ENCODE results near the gene R3HDML. TPM values are rescaled to one million over a fixed set of nuclear protein-coding genes. Genes with fewer than 3 reads are reported as not detected.

R3HDML gene
- total RNA-seq, 1 donor from 2014 or later: not detected

- Histone ChIP-seq H3K36me3 (ENCODE audit: control insufficient read depth in 3 of 3, insufficient read depth in 3 of 3, low read length in 3 of 3) (peaks cover 7 to 14% (median 12%) of the 10 kb centered on the region in 3 donors), H3K4me3 (ENCODE audit: low read length in 3 of 3) (no peak overlapping the region), H3K4me1 (ENCODE audit: control insufficient read depth in 3 of 3, insufficient read depth in 3 of 3, low read length in 3 of 3) (no peaks in the 10 kb centered on the region), H3K9ac (ENCODE audit: low read depth in 1 of 3, low read length in 3 of 3) (no peak overlapping the region), H3K9me3 (ENCODE audit: control insufficient read depth in 3 of 3, low read length in 3 of 3) (no peaks in the 10 kb centered on the region), H3K27ac (ENCODE audit: low read depth, low read length) (no peak overlapping the region), H3K27me3 (ENCODE audit: control insufficient read depth in 3 of 3, insufficient read depth in 3 of 3, low read length in 3 of 3) (no peaks in the 10 kb centered on the region)
These were observed 34.1 kb upstream of the R3HDML start for GRCh38 chr20:44302736-44303135.

GRCh38 chr20:44304383-44304782, 32.5 kb upstream of the R3HDML start:
- H3K9me3 ChIP-seq (ENCODE audit: control insufficient read depth in 3 of 3, low read length in 3 of 3): no peaks in the 10 kb centered on the region
- H3K4me1 ChIP-seq (ENCODE audit: control insufficient read depth in 3 of 3, insufficient read depth in 3 of 3, low read length in 3 of 3): peaks cover 1 to 2% (median 2%) of the 10 kb centered on the region in 3 donors
- no peak overlapping the region for H3K4me3 ChIP-seq (ENCODE audit: low read length in 3 of 3)
- peaks cover 7 to 14% (median 12%) of the 10 kb centered on the region in 3 donors for H3K36me3 ChIP-seq (ENCODE audit: control insufficient read depth in 3 of 3, insufficient read depth in 3 of 3, low read length in 3 of 3)
- no peak overlapping the region for H3K27ac ChIP-seq (ENCODE audit: low read depth, low read length)
- no peaks in the 10 kb centered on the region for H3K27me3 ChIP-seq (ENCODE audit: control insufficient read depth in 3 of 3, insufficient read depth in 3 of 3, low read length in 3 of 3)
- H3K9ac ChIP-seq (ENCODE audit: low read depth in 1 of 3, low read length in 3 of 3): no peak overlapping the region

GRCh38 chr20:44306927-44307326, 29.9 kb upstream of the R3HDML start:
- Histone ChIP-seq H3K9ac (ENCODE audit: low read depth in 1 of 3, low read length in 3 of 3) (no peak overlapping the region), H3K4me3 (ENCODE audit: low read length in 3 of 3) (no peak overlapping the region), H3K9me3 (ENCODE audit: control insufficient read depth in 3 of 3, low read length in 3 of 3) (no peaks in the 10 kb centered on the region), H3K36me3 (ENCODE audit: control insufficient read depth in 3 of 3, insufficient read depth in 3 of 3, low read length in 3 of 3) (peaks cover 11 to 14% (median 12%) of the 10 kb centered on the region in 3 donors), H3K27me3 (ENCODE audit: control insufficient read depth in 3 of 3, insufficient read depth in 3 of 3, low read length in 3 of 3) (no peaks in the 10 kb centered on the region), H3K4me1 (ENCODE audit: control insufficient read depth in 3 of 3, insufficient read depth in 3 of 3, low read length in 3 of 3) (peaks cover 16 to 19% (median 16%) of the 10 kb centered on the region in 3 donors), H3K27ac (ENCODE audit: low read depth, low read length) (no peak overlapping the region)

GRCh38 chr20:44309763-44310663, 26.8 kb upstream of the R3HDML start:
- Histone ChIP-seq H3K4me1 (ENCODE audit: control insufficient read depth in 3 of 3, insufficient read depth in 3 of 3, low read length in 3 of 3) (peaks cover 16 to 19% (median 16%) of the 10 kb centered on the region in 3 donors), H3K4me3 (ENCODE audit: low read length in 3 of 3) (peak overlapping the region; percentile 91 to 100 (median 97)), H3K27me3 (ENCODE audit: control insufficient read depth in 3 of 3, insufficient read depth in 3 of 3, low read length in 3 of 3) (no peaks in the 10 kb centered on the region), H3K9me3 (ENCODE audit: control insufficient read depth in 3 of 3, low read length in 3 of 3) (no peaks in the 10 kb centered on the region), H3K36me3 (ENCODE audit: control insufficient read depth in 3 of 3, insufficient read depth in 3 of 3, low read length in 3 of 3) (peaks cover 8 to 9% (median 8%) of the 10 kb centered on the region in 3 donors), H3K9ac (ENCODE audit: low read depth in 1 of 3, low read length in 3 of 3) (peak overlapping the region; percentile 82 to 96 (median 86)), H3K27ac (ENCODE audit: low read depth, low read length) (peak overlapping the region; percentile 73)

- Histone ChIP-seq H3K9ac (ENCODE audit: low read depth in 1 of 3, low read length in 3 of 3) (peak within 1 kb of the TSS; percentile 82 to 96 (median 86)), H3K36me3 (ENCODE audit: control insufficient read depth in 3 of 3, insufficient read depth in 3 of 3, low read length in 3 of 3) (peaks cover 6 to 9% (median 8%) of the 10 kb centered on the region in 3 donors), H3K27ac (ENCODE audit: low read depth, low read length) (peak within 1 kb of the TSS; percentile 73), H3K9me3 (ENCODE audit: control insufficient read depth in 3 of 3, low read length in 3 of 3) (no peaks in the 10 kb centered on the region), H3K27me3 (ENCODE audit: control insufficient read depth in 3 of 3, insufficient read depth in 3 of 3, low read length in 3 of 3) (no peaks in the 10 kb centered on the region), H3K4me1 (ENCODE audit: control insufficient read depth in 3 of 3, insufficient read depth in 3 of 3, low read length in 3 of 3) (peaks cover 16 to 19% (median 16%) of the 10 kb centered on the region in 3 donors), H3K4me3 (ENCODE audit: low read length in 3 of 3) (peak within 1 kb of the TSS; percentile 91 to 100 (median 97))
These were observed 25.9 kb upstream of the R3HDML start, which contains the start of gene FITM2 for GRCh38 chr20:44310664-44311639. FITM2 (minus strand) TSS chr20:44311202; CDS start chr20:44311148, 54 bp downstream.

- Histone ChIP-seq H3K27ac (ENCODE audit: low read depth, low read length) (no peak overlapping the region), H3K9me3 (ENCODE audit: control insufficient read depth in 3 of 3, low read length in 3 of 3) (no peaks in the 10 kb centered on the region), H3K27me3 (ENCODE audit: control insufficient read depth in 3 of 3, insufficient read depth in 3 of 3, low read length in 3 of 3) (no peaks in the 10 kb centered on the region), H3K36me3 (ENCODE audit: control insufficient read depth in 3 of 3, insufficient read depth in 3 of 3, low read length in 3 of 3) (peaks cover 0 to 3% (median 0%) of the 10 kb centered on the region in 3 donors), H3K9ac (ENCODE audit: low read depth in 1 of 3, low read length in 3 of 3) (no peak overlapping the region), H3K4me3 (ENCODE audit: low read length in 3 of 3) (no peak overlapping the region), H3K4me1 (ENCODE audit: control insufficient read depth in 3 of 3, insufficient read depth in 3 of 3, low read length in 3 of 3) (peaks cover 9 to 13% (median 10%) of the 10 kb centered on the region in 3 donors)
These were observed 22.0 kb upstream of the R3HDML start for GRCh38 chr20:44314870-44315269.

- H3K9me3 ChIP-seq (ENCODE audit: control insufficient read depth in 3 of 3, low read length in 3 of 3): no peaks in the 10 kb centered on the region
- H3K36me3 ChIP-seq (ENCODE audit: control insufficient read depth in 3 of 3, insufficient read depth in 3 of 3, low read length in 3 of 3): no peaks in the 10 kb centered on the region
- H3K27me3 ChIP-seq (ENCODE audit: control insufficient read depth in 3 of 3, insufficient read depth in 3 of 3, low read length in 3 of 3): peaks cover 0 to 5% (median 4%) of the 10 kb centered on the region in 3 donors
- no peaks in the 10 kb centered on the region for H3K4me1 ChIP-seq (ENCODE audit: control insufficient read depth in 3 of 3, insufficient read depth in 3 of 3, low read length in 3 of 3)
- no peak overlapping the region for H3K27ac ChIP-seq (ENCODE audit: low read depth, low read length)
- no peak overlapping the region for H3K4me3 ChIP-seq (ENCODE audit: low read length in 3 of 3)
- H3K9ac ChIP-seq (ENCODE audit: low read depth in 1 of 3, low read length in 3 of 3): no peak overlapping the region
These were observed 16.9 kb upstream of the R3HDML start for GRCh38 chr20:44319839-44320422.

GRCh38 chr20:44324343-44324742, 12.5 kb upstream of the R3HDML start:
- Histone ChIP-seq H3K4me3 (ENCODE audit: low read length in 3 of 3) (no peak overlapping the region), H3K9me3 (ENCODE audit: control insufficient read depth in 3 of 3, low read length in 3 of 3) (no peaks in the 10 kb centered on the region), H3K9ac (ENCODE audit: low read depth in 1 of 3, low read length in 3 of 3) (no peak overlapping the region), H3K36me3 (ENCODE audit: control insufficient read depth in 3 of 3, insufficient read depth in 3 of 3, low read length in 3 of 3) (no peaks in the 10 kb centered on the region), H3K4me1 (ENCODE audit: control insufficient read depth in 3 of 3, insufficient read depth in 3 of 3, low read length in 3 of 3) (no peaks in the 10 kb centered on the region), H3K27ac (ENCODE audit: low read depth, low read length) (no peak overlapping the region), H3K27me3 (ENCODE audit: control insufficient read depth in 3 of 3, insufficient read depth in 3 of 3, low read length in 3 of 3) (peaks cover 6 to 12% (median 8%) of the 10 kb centered on the region in 3 donors)

- no peak overlapping the region for H3K27ac ChIP-seq (ENCODE audit: low read depth, low read length)
- no peak overlapping the region for H3K4me3 ChIP-seq (ENCODE audit: low read length in 3 of 3)
- no peaks in the 10 kb centered on the region for H3K4me1 ChIP-seq (ENCODE audit: control insufficient read depth in 3 of 3, insufficient read depth in 3 of 3, low read length in 3 of 3)
- H3K27me3 ChIP-seq (ENCODE audit: control insufficient read depth in 3 of 3, insufficient read depth in 3 of 3, low read length in 3 of 3): peaks cover 8 to 13% (median 12%) of the 10 kb centered on the region in 3 donors
- no peaks in the 10 kb centered on the region for H3K9me3 ChIP-seq (ENCODE audit: control insufficient read depth in 3 of 3, low read length in 3 of 3)
- no peak overlapping the region for H3K9ac ChIP-seq (ENCODE audit: low read depth in 1 of 3, low read length in 3 of 3)
- no peaks in the 10 kb centered on the region for H3K36me3 ChIP-seq (ENCODE audit: control insufficient read depth in 3 of 3, insufficient read depth in 3 of 3, low read length in 3 of 3)
These were observed 10.3 kb upstream of the R3HDML start for GRCh38 chr20:44326391-44327159.

Measured in skeletal muscle tissue (tissue), 4 donors.